ENCODE data around the gene LYZL1.

DNA sequence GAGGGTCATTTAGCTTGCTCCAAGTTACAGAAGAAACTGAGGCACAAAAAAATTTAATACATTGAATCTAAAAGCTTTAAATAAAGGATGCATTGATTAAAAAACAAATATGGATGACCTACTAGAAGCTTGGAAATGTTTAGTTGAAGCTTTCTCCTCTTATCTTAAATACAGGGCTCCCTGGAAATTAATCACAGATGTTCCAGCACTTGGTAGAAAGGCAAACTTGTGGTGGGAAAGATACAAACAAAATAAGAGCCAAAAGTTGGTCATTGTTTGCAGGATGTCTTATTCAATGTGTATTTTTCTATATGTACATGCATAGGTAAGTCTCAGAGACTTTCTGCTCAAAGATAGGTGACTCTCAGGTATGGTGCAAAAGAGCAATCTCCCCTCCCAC is 40.7 kb upstream of the LYZL1 start:
- TF ChIP-seq, protein P1, sequence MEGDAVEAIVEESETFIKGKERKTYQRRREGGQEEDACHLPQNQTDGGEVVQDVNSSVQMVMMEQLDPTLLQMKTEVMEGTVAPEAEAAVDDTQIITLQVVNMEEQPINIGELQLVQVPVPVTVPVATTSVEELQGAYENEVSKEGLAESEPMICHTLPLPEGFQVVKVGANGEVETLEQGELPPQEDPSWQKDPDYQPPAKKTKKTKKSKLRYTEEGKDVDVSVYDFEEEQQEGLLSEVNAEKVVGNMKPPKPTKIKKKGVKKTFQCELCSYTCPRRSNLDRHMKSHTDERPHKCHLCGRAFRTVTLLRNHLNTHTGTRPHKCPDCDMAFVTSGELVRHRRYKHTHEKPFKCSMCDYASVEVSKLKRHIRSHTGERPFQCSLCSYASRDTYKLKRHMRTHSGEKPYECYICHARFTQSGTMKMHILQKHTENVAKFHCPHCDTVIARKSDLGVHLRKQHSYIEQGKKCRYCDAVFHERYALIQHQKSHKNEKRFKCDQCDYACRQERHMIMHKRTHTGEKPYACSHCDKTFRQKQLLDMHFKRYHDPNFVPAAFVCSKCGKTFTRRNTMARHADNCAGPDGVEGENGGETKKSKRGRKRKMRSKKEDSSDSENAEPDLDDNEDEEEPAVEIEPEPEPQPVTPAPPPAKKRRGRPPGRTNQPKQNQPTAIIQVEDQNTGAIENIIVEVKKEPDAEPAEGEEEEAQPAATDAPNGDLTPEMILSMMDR (IDR thresholded peaks at IDR 0.05) = no peak
- TF ChIP-seq POLR2AphosphoS5 (IDR thresholded peaks at IDR 0.05) (no peak), POLR2A (IDR thresholded peaks at IDR 0.05) (no peak)

All from upper lobe of left lung (tissue), 4 donors.